ENCODE measurements around the gene FAM219A.
A peak's percentile ranks its signal among the peaks of the same experiment; 100 is the strongest.

DNA sequence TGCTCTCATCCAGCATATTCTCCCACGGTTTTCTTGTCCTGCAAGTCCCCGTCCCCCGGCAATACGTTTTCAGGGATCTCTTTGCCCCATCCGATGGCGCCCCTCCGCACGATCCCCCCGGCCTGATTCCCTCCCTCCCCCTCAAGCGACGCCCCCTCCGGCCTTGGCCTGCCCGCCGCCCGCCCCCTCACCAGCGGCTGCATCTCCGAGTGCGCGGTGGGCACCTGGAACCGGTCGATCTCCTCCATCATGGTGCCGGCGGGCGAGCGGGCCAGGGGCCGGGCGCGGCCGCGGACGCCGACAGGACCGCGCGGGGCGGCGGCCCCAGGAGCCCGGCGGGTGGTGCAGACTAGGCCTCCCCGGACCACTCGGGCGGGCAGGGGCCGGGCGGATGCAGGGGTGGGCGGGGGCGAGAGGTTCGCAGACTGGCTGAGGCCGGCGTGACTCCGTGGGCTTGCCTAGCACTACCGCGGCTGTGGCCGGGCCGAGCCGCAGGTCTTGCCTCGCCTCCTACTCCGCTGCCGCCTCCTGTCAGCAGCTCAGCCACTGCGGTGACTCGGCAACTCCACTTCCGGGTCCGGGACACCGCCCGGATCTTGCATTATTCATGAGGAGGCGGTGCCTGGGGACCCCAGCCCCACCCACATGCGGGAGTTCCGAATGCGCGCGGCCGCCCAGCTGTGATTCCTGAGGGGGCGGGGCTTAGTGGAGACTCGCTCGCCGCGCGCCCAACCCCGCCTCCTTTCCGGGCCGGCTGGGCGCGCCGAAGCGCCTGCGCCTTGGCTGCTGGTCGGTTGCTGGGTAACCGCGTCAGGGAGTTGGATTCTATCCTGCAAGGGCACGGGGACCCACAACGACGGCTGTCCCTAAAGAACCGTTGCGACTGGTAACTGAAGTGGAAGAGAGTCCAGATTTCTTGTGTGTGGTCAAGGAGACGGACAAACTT lies at the start of gene FAM219A, which contains the start of gene DNAI1:
- TF ChIP-seq SP1 (CRISPR knock-in tag; conservative IDR thresholded peaks at IDR 0.05) (peak; percentile 83), ZNF317 (CRISPR knock-in tag; IDR thresholded peaks at IDR 0.05; ENCODE audit: borderline replicate concordance, low read depth) (no peak), SMAD3 (CRISPR knock-in tag; IDR thresholded peaks at IDR 0.05; ENCODE audit: borderline replicate concordance) (no peak), TCF7 (CRISPR knock-in tag; IDR thresholded peaks at IDR 0.05; ENCODE audit: low read depth) (no peak)
- TF ChIP-seq, protein P1, sequence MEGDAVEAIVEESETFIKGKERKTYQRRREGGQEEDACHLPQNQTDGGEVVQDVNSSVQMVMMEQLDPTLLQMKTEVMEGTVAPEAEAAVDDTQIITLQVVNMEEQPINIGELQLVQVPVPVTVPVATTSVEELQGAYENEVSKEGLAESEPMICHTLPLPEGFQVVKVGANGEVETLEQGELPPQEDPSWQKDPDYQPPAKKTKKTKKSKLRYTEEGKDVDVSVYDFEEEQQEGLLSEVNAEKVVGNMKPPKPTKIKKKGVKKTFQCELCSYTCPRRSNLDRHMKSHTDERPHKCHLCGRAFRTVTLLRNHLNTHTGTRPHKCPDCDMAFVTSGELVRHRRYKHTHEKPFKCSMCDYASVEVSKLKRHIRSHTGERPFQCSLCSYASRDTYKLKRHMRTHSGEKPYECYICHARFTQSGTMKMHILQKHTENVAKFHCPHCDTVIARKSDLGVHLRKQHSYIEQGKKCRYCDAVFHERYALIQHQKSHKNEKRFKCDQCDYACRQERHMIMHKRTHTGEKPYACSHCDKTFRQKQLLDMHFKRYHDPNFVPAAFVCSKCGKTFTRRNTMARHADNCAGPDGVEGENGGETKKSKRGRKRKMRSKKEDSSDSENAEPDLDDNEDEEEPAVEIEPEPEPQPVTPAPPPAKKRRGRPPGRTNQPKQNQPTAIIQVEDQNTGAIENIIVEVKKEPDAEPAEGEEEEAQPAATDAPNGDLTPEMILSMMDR (IDR thresholded peaks at IDR 0.05): no peak
- TF ChIP-seq, protein P2, sequence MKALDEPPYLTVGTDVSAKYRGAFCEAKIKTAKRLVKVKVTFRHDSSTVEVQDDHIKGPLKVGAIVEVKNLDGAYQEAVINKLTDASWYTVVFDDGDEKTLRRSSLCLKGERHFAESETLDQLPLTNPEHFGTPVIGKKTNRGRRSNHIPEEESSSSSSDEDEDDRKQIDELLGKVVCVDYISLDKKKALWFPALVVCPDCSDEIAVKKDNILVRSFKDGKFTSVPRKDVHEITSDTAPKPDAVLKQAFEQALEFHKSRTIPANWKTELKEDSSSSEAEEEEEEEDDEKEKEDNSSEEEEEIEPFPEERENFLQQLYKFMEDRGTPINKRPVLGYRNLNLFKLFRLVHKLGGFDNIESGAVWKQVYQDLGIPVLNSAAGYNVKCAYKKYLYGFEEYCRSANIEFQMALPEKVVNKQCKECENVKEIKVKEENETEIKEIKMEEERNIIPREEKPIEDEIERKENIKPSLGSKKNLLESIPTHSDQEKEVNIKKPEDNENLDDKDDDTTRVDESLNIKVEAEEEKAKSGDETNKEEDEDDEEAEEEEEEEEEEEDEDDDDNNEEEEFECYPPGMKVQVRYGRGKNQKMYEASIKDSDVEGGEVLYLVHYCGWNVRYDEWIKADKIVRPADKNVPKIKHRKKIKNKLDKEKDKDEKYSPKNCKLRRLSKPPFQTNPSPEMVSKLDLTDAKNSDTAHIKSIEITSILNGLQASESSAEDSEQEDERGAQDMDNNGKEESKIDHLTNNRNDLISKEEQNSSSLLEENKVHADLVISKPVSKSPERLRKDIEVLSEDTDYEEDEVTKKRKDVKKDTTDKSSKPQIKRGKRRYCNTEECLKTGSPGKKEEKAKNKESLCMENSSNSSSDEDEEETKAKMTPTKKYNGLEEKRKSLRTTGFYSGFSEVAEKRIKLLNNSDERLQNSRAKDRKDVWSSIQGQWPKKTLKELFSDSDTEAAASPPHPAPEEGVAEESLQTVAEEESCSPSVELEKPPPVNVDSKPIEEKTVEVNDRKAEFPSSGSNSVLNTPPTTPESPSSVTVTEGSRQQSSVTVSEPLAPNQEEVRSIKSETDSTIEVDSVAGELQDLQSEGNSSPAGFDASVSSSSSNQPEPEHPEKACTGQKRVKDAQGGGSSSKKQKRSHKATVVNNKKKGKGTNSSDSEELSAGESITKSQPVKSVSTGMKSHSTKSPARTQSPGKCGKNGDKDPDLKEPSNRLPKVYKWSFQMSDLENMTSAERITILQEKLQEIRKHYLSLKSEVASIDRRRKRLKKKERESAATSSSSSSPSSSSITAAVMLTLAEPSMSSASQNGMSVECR (CRISPR knock-in tag; IDR thresholded peaks at IDR 0.05; ENCODE audit: borderline replicate concordance): peak; percentile 25; the same call in 1 of the 2 replicates
